IMR-90 (cell line): ENCODE results near the gene ZNF41. TPM values are rescaled to one million over a fixed set of nuclear protein-coding genes. Genes with fewer than 3 reads are reported as not detected.
"Not testable (repeated sequence)": the region's sequence is repeated elsewhere in the genome, so short reads cannot be mapped to it uniquely, and the experiment has no call there.

Experiments used
- ATAC-seq: fragments of 200-7000 bp; cut with Tn5 transposase; 2 replicates; pipeline ENCODE4 v1.9.1; 2020; ENCODE audit warnings: low read depth, mild to moderate bottlenecking, moderate library complexity
- BruUV-seq: library from RNA; stranded (reverse); fragments of 400-500 nt; replicated peaks from 2 replicates; lab custom pipeline; 2021; lab: Mats Ljungman, UMichigan
- CTCF ChIA-PET: fragments of 300-600 bp; formaldehyde crosslinking; extraction: SDS; loops from one replicate; lab custom pipeline; 2021; ENCODE audit warnings: antibody characterized with exemption; lab: Yijun Ruan, JAX
- POLR2A ChIA-PET: fragments of 300-600 bp; sonication (Branson Sonifier 250); formaldehyde crosslinking; loops from one replicate; lab custom pipeline; 2022; ENCODE audit warnings: antibody characterized with exemption; ENCODE audit not compliant: unreplicated experiment; lab: Charles Lee
- DNase-seq: peaks from one replicate; pipeline ENCODE4 v3.0.0; 2013
- H2AFZ ChIP-seq: replicated peaks from 2 replicates; pipeline ENCODE3; 2013; ENCODE audit warnings: low read length, mild to moderate bottlenecking; ENCODE audit not compliant: poor library complexity
- H2AK5ac ChIP-seq: 2 replicates; pipeline ENCODE4 v1.6.1; 2013; ENCODE audit warnings: low read depth, low read length, inconsistent platforms
- H2AK9ac ChIP-seq: replicated peaks from 2 replicates; pipeline ENCODE3; 2013; ENCODE audit warnings: mild to moderate bottlenecking, low read depth, low read length, moderate library complexity; ENCODE audit not compliant: poor library complexity
- H2BK120ac ChIP-seq: 2 replicates; pipeline ENCODE4 v1.6.1; 2013; ENCODE audit warnings: low read depth, low read length, inconsistent platforms
- H2BK15ac ChIP-seq: 3 replicates; pipeline ENCODE4 v1.6.1; 2013; ENCODE audit warnings: low read depth, low read length, inconsistent platforms
- H2BK20ac ChIP-seq: 2 replicates; pipeline ENCODE4 v1.6.1; 2013; ENCODE audit warnings: low read depth, mild to moderate bottlenecking, inconsistent platforms, low read length, moderate library complexity
- H2BK5ac ChIP-seq: 2 replicates; pipeline ENCODE4 v1.6.1; 2013; ENCODE audit warnings: mild to moderate bottlenecking, low read depth, low read length, inconsistent platforms; ENCODE audit not compliant: poor library complexity, severe bottlenecking
- H3K14ac ChIP-seq: replicated peaks from 2 replicates; pipeline ENCODE4 v1.6.1; 2013; ENCODE audit warnings: low read depth, low read length, inconsistent platforms
- H3K18ac ChIP-seq: 2 replicates; pipeline ENCODE4 v1.6.1; 2013; ENCODE audit warnings: low read depth, low read length, control low read depth
- H3K23ac ChIP-seq: 2 replicates; pipeline ENCODE4 v1.6.1; 2013; ENCODE audit warnings: low read depth, low read length, inconsistent platforms
- H3K27ac ChIP-seq: 2 replicates; pipeline ENCODE4 v1.5.1; 2013; ENCODE audit warnings: mild to moderate bottlenecking, control low read depth, low read length; ENCODE audit not compliant: insufficient read depth
- H3K27me3 ChIP-seq: 2 replicates; pipeline ENCODE4 v1.6.1; 2013; ENCODE audit warnings: low read length; ENCODE audit not compliant: control insufficient read depth, insufficient read depth
- H3K36me3 ChIP-seq: 2 replicates; pipeline ENCODE4 v1.6.1; 2013; ENCODE audit warnings: low read length, mixed read lengths; ENCODE audit not compliant: control insufficient read depth, insufficient read depth
- H3K4ac ChIP-seq: 2 replicates; pipeline ENCODE4 v1.6.1; 2013; ENCODE audit warnings: low read depth, low read length, inconsistent platforms
- H3K4me1 ChIP-seq: 2 replicates; pipeline ENCODE4 v1.6.1; 2013; ENCODE audit warnings: low read length, mixed read lengths; ENCODE audit not compliant: control insufficient read depth, insufficient read depth
- H3K4me2 ChIP-seq: 2 replicates; pipeline ENCODE4 v1.6.1; 2013; ENCODE audit warnings: low read depth, mild to moderate bottlenecking, control low read depth, low read length, moderate library complexity
- H3K4me3 ChIP-seq: 2 replicates; pipeline ENCODE4 v1.5.1; 2013; ENCODE audit warnings: low read depth, mild to moderate bottlenecking, control low read depth, low read length, moderate library complexity; ENCODE audit not compliant: insufficient read depth
- H3K56ac ChIP-seq: 2 replicates; pipeline ENCODE4 v1.6.1; 2013; ENCODE audit warnings: low read length, inconsistent platforms; ENCODE audit not compliant: insufficient read depth; ENCODE audit errors: extremely low read depth
- H3K79me1 ChIP-seq, 2 experiments: 2 replicates each; pipeline ENCODE4 v1.6.1; 2013; ENCODE audit warnings: low read length in 2 of 2, inconsistent platforms in 1 of 2, low read depth in 1 of 2
- H3K9ac ChIP-seq: 2 replicates; pipeline ENCODE4 v1.6.1; 2013; ENCODE audit warnings: low read depth, low read length, control low read depth
- H3K9me1 ChIP-seq: 2 replicates; pipeline ENCODE4 v1.6.1; 2013; ENCODE audit warnings: low read length, inconsistent platforms; ENCODE audit not compliant: insufficient read depth
- H3K9me3 ChIP-seq: 2 replicates; pipeline ENCODE4 v1.6.1; 2013; ENCODE audit warnings: low read length; ENCODE audit not compliant: control insufficient read depth, insufficient read depth
- H4K20me1 ChIP-seq: 2 replicates; pipeline ENCODE4 v1.6.1; 2013; ENCODE audit warnings: low read length, inconsistent platforms; ENCODE audit not compliant: insufficient read depth
- H4K5ac ChIP-seq: 2 replicates; pipeline ENCODE4 v1.6.1; 2013; ENCODE audit warnings: mild to moderate bottlenecking, low read depth, low read length, control low read depth
- H4K8ac ChIP-seq, 2 experiments: 2 replicates each; pipeline ENCODE4 v1.6.1; 2013; ENCODE audit warnings: low read depth in 2 of 2, low read length in 2 of 2, control low read depth in 1 of 2, inconsistent platforms in 1 of 2
- H4K91ac ChIP-seq: 2 replicates; pipeline ENCODE4 v1.6.1; 2013; ENCODE audit warnings: low read depth, low read length, inconsistent platforms; ENCODE audit not compliant: insufficient read depth
- WGBS, 2 experiments: methylation state at CpG; one replicate each; pipeline versions ENCODE4 v1.1.5 to v1.1.7; 2013; ENCODE audit warnings: missing lambda C conversion rate in 2 of 2; ENCODE audit not compliant: insufficient read length in 1 of 2; ENCODE audit errors: extremely low coverage in 2 of 2; 5-methylcytosine and 5-hydroxymethylcytosine counted together
- dilution Hi-C: fragments of 300-500 bp; cut with HindIII; formaldehyde crosslinking; loops from one replicate; pipeline ENCODE4 v1.14.3; 2018; ENCODE audit warnings: low sequenced_read_pairs; ENCODE audit not compliant: unreplicated experiment
- in situ Hi-C: fragments of 300-500 bp; cut with MboI; formaldehyde crosslinking; loops from 3 replicates; pipeline ENCODE4 v1.14.3; 2019; ENCODE audit warnings: low sequenced_read_pairs, inconsistent platforms, mixed read lengths
- intact Hi-C: fragments of 100-400 bp; cut with micrococcal nuclease; formaldehyde crosslinking; loops from 2 replicates; pipeline ENCODE4 v1.10.0; 2022
- polyA plus RNA-seq, 3 experiments: library from polyadenylated mRNA; depleted of rRNA; stranded (reverse); fragments of >200 nt; gene quantifications; 2 replicates each; pipeline ENCODE4 v1.2.3, GENCODE V29; 2012; ENCODE audit warnings: low replicate concordance in 1 of 3
- total RNA-seq: library from RNA; depleted of rRNA; stranded (reverse); fragments of >200 nt; gene quantifications from 2 replicates; pipeline ENCODE4 v1.2.3, GENCODE V29; 2012

Gene ZNF41
- total and polyA plus RNA-seq, 2 of the 4 experiments (the other 2 are of a cell fraction), result 2.8 to 8.1 TPM

DNA sequence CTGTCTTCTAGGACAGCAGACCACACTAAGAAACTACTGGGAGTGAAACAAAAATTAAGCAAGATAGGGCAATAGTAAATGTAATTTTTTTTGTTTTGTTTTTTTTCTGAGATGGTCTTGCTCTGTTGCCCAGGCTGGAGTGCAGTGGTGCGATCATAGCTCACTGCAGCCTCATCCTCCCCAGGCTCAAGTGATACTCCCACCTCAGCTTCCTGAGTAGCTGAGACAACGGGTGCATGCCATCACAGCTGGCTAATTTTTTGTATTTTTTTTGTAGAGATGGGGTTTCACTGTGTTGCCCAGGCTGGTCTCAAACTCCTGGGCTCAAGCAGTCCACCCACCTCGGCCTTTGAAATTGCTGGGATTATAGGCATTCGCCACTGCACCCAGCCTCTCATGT, 9.1 kb upstream of the ZNF41 start:
- no CpG with 5 or more reads among the region's 4 CpGs for WGBS, 2 experiments
- dilution Hi-C loops, BruUV-seq: not testable (repeated sequence)

More for the DNA sequence above, 9.1 kb upstream of the ZNF41 start:
- H2BK15ac ChIP-seq, H4K8ac ChIP-seq, H2AK5ac ChIP-seq, H3K4ac ChIP-seq, H4K5ac ChIP-seq, H3K18ac ChIP-seq, H3K4me1 ChIP-seq, H4K20me1 ChIP-seq, H2BK120ac ChIP-seq, H2AK9ac ChIP-seq, H3K56ac ChIP-seq, POLR2A ChIA-PET, H3K79me1 ChIP-seq, H3K14ac ChIP-seq, H3K9ac ChIP-seq, intact Hi-C loops, H3K4me2 ChIP-seq, H3K4me3 ChIP-seq, H3K9me3 ChIP-seq, ATAC-seq, H3K23ac ChIP-seq, H3K27me3 ChIP-seq, H2BK5ac ChIP-seq, H3K9me1 ChIP-seq, H3K36me3 ChIP-seq, H3K27ac ChIP-seq, in situ Hi-C loops, DNase-seq, H2AFZ ChIP-seq, H4K91ac ChIP-seq, H2BK20ac ChIP-seq: not testable (repeated sequence)
- CTCF ChIA-PET, result interaction anchor here (0.7 kb wide), 1 partner anchor 64 kb away, joined by 3 read pairs; no protein-coding TSS in a partner anchor
